GM12864 (cell line): ENCODE measurements around the gene USP48.

ENCODE experiments used
- DNase-seq: peaks from one replicate; pipeline ENCODE4 v3.0.0-alpha.2; 2011; ENCODE audit warnings: low read depth
- H3K4me3 ChIP-seq: 2 replicates; pipeline ENCODE4 v1.5.1; 2011; ENCODE audit warnings: mild to moderate bottlenecking, low read depth, low read length, control low read depth
- TF ChIP-seq, protein P1 (sequence below): IDR thresholded peaks from 2 replicates; pipeline ENCODE4 v1.5.1; 2011; ENCODE audit warnings: low read depth, mild to moderate bottlenecking, moderate library complexity, low read length, control low read depth, inconsistent platforms; ENCODE audit errors: missing control alignments

The USP48 gene

DNA sequence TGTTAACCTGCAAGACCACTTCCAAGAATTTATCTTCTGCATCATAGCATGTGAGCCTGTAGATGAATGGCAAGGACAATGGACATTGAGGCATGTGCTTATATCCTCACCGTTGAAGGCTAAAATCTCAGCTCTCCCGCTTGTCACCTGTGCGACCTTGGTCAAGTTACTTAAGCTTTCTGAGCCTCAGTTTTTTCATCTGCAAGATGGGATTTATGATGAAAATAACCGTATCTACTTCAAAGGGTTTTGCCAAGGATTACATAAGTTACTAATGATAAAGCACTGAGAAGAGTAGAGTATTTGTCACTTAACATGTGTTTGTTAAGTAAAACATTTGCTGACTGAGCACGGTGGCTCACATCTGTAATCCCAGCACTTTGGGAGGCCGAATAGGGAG is 128.7 kb downstream of the USP48 start:
- TF ChIP-seq, protein P1, sequence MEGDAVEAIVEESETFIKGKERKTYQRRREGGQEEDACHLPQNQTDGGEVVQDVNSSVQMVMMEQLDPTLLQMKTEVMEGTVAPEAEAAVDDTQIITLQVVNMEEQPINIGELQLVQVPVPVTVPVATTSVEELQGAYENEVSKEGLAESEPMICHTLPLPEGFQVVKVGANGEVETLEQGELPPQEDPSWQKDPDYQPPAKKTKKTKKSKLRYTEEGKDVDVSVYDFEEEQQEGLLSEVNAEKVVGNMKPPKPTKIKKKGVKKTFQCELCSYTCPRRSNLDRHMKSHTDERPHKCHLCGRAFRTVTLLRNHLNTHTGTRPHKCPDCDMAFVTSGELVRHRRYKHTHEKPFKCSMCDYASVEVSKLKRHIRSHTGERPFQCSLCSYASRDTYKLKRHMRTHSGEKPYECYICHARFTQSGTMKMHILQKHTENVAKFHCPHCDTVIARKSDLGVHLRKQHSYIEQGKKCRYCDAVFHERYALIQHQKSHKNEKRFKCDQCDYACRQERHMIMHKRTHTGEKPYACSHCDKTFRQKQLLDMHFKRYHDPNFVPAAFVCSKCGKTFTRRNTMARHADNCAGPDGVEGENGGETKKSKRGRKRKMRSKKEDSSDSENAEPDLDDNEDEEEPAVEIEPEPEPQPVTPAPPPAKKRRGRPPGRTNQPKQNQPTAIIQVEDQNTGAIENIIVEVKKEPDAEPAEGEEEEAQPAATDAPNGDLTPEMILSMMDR, result no peak
- no peak overlapping the region for H3K4me3 ChIP-seq
- DNase-seq, result no peak

DNA sequence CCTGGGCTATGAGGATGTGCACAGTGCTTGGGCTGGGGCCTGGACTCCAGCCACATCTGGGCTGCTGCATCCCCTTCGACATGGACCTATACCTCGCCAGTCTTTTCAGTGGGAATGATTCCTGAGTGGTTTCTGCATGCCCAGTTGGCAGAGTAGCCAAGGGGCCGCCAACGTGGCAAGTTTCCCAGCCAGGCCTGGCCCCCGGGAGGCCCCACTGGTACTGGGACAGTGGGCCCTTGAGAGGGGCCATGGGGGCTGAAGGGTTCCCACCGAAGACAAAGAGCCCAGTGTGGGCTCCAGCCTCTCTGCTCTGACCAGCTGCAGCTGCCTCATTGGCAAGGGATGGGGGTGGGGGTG is 129.2 kb downstream of the USP48 start:
- no peak overlapping the region for H3K4me3 ChIP-seq
- DNase-seq, result no peak
- TF ChIP-seq, protein P1, result no peak

DNA sequence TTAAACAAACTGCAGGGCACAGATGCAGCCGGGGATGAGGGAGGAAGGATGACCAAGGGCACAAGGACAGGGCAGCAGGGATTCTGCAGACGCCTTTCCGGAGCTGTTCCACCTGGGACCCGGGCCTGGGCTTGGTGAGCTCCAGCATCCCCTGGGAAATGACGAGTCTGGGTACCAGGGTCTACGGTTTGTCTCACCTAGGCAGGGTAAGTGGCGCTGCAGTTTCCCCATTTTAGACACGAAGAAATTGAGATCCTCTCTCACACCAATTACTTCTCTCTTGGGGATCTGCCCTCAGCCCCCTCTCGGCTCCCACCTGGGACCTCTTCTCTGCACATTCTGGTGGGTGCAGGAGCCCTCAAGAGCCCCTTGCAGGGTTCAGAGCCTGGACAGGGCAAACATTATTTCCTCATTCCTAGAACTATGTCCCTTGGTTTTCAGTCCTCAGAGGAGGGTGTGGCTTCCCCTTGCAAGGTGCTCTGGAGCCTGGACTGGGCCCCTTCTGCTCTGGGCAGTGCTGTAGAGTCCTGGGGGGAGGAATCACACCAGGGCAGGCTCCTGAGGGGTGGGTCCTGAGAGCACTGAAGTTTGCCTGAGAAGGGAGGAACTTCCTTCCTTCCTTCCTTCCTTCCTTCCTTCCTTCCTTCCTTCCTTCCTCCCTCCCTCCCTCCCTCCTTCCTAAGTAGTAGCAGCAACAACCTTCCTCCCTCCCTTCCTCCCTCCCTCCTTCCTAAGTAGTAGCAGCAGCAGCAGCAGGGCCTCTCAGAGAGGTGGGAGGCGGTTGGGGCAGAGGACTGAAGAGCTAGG is 129.8 kb downstream of the USP48 start:
- no peak overlapping the region for H3K4me3 ChIP-seq
- TF ChIP-seq, protein P1, result no peak
- no peak for DNase-seq

DNA sequence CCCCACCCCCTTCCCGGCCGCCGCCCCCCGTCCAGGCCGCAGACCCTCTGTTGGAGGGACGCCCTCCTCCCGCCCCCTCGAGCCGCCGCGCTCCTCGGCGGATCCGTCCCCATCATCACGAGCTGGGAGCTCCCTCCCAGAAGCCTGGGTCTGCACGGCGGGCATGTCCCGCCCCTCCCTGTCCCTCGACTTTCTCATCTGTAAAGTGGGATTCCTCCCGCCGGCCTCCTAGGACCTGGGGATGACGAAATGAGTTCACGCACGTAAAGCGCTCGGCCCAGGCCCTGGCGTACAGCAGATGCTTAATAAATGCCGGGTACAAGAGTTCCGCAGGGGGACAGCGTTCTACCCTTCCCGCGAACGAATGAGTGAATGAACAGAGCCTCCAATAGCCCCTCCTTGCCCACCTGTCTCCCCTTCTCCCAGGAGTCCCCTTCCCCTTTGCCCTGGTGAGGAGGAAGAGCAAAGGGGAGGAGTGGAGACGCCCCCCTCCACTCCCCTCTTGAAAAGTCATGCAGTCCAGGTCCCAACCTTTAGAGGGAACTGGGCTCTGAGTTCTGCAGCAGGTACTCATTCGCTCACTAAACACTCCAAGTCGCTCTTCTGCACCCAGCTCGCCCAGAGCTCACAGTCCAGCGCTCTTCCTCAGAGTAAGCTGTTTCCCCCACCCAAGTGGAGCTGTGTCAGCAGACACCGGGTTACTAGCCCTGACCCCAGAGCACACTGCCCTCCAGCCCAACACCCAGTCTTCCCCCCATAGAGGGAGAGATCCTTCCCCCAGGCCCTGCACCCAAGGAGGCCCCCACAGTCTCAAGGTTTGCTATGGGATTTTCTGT is 130.6 kb downstream of the USP48 start:
- TF ChIP-seq, protein P1, result no peak
- H3K4me3 ChIP-seq, result no peak overlapping the region
- DNase-seq, result no peak

DNA sequence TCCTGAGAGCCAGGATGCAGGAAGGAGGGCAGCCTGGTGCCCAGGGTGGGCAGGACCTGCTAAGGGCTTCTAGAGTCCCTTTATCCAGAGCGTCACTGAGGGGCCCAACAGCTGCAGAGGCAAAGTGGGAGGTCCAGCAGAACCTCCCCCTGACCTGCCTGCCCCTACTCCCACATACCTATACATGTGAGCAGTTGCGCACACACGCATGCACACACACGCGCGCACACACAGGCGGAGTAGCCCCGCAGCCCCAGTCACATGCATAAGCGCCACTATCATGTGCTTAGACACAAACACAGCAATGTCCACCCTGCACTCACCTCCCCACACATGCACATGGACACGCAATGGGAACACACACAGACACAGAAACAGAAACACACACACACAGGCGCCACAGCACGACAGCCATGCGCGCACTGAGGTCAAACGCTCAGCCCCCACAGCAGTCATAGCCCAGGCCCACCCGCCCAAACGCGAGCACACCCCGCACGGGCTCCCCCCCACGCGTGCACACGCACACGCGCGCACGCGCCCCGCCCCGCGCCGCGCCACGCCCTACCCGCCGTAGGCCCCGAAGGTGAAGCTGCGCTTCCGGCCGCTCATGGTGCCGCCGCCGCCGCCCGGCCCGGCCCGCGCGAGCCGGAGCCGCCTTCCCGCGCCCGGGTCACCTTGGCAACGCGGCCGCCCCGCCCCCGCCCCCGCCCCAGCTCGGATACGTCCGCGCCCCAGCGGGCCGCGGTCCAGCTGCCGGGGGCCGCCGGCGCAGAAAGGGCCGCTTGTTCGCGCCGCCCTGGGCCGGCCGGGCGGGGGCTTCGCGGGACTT is 131.5 kb downstream of the USP48 start:
- TF ChIP-seq, protein P1, result no peak
- H3K4me3 ChIP-seq, result peak overlapping the region; percentile 17
- DNase-seq, result no peak

DNA sequence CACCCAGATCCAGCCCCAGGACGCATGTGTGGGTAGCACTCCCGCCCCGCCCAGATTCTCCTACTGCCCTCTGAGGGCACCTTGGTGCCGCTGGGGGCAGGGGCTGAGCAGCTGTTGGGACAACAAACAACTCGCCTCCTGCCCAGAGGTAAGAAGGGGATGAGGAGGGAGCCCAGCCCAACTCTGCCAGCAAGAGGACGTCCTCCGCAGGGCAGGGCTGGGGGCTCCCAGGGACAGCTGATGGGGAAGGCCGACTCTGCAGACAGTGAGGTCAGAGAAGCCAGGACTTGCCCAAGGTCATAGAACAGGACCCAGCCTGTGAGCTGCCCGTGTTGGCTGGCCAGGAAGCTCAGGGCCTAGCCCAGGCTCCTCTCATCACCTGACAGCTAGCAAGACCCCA is 132.5 kb downstream of the USP48 start:
- TF ChIP-seq, protein P1, result no peak
- no peak overlapping the region for H3K4me3 ChIP-seq
- DNase-seq, result no peak
